Left lung (tissue), 10 donors: Measurements from ENCODE around the gene FRS2. TPM values are rescaled to one million over a fixed set of nuclear protein-coding genes. Genes with fewer than 3 reads are reported as not detected.

ENCODE experiments used
- ATAC-seq: fragments of 200-7000 bp; cut with Tn5 transposase; one replicate; pipeline ENCODE4 v1.9.1; 2020; ENCODE audit warnings: moderate library complexity
- DNase-seq, 4 donors: peaks; one replicate each; pipeline ENCODE4 v3.0.0-alpha.2; 2013 to 2020
- H3K27ac ChIP-seq, 2 donors: fragments of 200-600 bp; sonication (generic) in 1 of 2; one replicate each; pipeline versions ENCODE4 v1.5.0 to v1.8.0; 2020 to 2021
- H3K27me3 ChIP-seq, 2 donors: fragments of 200-600 bp; sonication (generic) in 1 of 2; one replicate each; pipeline versions ENCODE4 v1.5.0 to v1.8.0; 2020 to 2021
- H3K36me3 ChIP-seq, 2 donors: fragments of 200-600 bp; sonication (generic) in 1 of 2; one replicate each; pipeline versions ENCODE4 v1.5.0 to v1.8.0; 2020 to 2021
- H3K4me1 ChIP-seq, 2 donors: fragments of 200-600 bp; one replicate each; pipeline ENCODE4 v1.8.0; 2021
- H3K4me3 ChIP-seq, 2 donors: fragments of 200-600 bp; sonication (generic) in 1 of 2; one replicate each; pipeline versions ENCODE4 v1.5.0 to v1.8.0; 2020 to 2021; ENCODE audit warnings: mild to moderate bottlenecking in 1 of 2
- H3K9me3 ChIP-seq, 2 donors: fragments of 200-600 bp; sonication (generic) in 1 of 2; one replicate each; pipeline versions ENCODE4 v1.5.0 to v1.8.0; 2020 to 2021
- intact Hi-C, 2 donors: fragments of 100-400 bp; cut with DNase I; formaldehyde crosslinking; loops; one replicate each; pipeline versions ENCODE4 v1.11.2 to v1.14.2; 2022
- polyA plus RNA-seq, 6 donors: library from polyadenylated mRNA; unstranded; fragments of 120-200 nt; gene quantifications; one replicate each; pipeline ENCODE4 v1.2.1, GENCODE V29; 2013; ENCODE audit not compliant: insufficient read length in 6 of 6
- total RNA-seq, 2 donors: library from RNA; stranded (reverse); fragmentation: NEBNext Ultra II Directional; extraction: Animal tissue kit (Norgen Biotek cat#: 25700); gene quantifications; one replicate each; pipeline ENCODE4 v1.2.1, GENCODE V29; 2021
- TF ChIP-seq, protein P1 (sequence below), 2 donors: fragments of 200-600 bp; sonication (generic) in 1 of 2; IDR thresholded peaks; one replicate each; pipeline versions ENCODE4 v1.5.0 to v1.8.0; 2021; ENCODE audit warnings: antibody characterized with exemption in 2 of 2
- donor health status: DM: no; HTN: yes; CAD: no.
- donor health status: DM: no; HTN: no; CAD: no.

The FRS2 gene
- total and polyA plus RNA-seq, 8 donors, result 28.9 to 49.4 (median 43.6) TPM

DNA sequence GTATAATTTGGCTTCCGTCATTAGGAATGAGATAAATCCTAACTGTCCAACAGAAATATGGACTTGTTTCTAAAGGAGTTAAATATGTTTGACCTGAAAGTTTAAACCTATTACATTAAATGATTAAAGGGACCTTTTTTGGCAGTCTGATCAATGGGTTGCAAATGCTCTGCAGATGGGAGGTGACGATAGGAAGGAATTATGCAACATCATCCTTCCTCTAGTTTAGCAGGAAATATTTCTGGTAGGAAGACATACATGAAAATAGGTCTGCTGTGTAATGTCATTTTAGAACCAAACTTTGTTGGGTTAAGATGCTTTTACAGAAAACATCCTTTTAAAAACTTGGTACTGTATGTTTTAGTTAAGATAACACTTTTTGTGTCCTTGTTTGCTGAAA is 137.9 kb downstream of the FRS2 start:
- no peaks in the 10 kb centered on the region for H3K9me3 ChIP-seq
- TF ChIP-seq, protein P1, sequence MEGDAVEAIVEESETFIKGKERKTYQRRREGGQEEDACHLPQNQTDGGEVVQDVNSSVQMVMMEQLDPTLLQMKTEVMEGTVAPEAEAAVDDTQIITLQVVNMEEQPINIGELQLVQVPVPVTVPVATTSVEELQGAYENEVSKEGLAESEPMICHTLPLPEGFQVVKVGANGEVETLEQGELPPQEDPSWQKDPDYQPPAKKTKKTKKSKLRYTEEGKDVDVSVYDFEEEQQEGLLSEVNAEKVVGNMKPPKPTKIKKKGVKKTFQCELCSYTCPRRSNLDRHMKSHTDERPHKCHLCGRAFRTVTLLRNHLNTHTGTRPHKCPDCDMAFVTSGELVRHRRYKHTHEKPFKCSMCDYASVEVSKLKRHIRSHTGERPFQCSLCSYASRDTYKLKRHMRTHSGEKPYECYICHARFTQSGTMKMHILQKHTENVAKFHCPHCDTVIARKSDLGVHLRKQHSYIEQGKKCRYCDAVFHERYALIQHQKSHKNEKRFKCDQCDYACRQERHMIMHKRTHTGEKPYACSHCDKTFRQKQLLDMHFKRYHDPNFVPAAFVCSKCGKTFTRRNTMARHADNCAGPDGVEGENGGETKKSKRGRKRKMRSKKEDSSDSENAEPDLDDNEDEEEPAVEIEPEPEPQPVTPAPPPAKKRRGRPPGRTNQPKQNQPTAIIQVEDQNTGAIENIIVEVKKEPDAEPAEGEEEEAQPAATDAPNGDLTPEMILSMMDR (IDR thresholded peaks at IDR 0.05), result no peak
- H3K36me3 ChIP-seq, result peaks cover 0 to 6% of the 10 kb centered on the region in 2 donors
- DNase-seq (no peak), ATAC-seq (no peak)
- no peak overlapping the region for H3K4me3 ChIP-seq
- intact Hi-C loops, result no loop called here
- no peaks in the 10 kb centered on the region for H3K27me3 ChIP-seq
- no peak overlapping the region for H3K27ac ChIP-seq
- peaks cover 0 to 6% of the 10 kb centered on the region in 2 donors for H3K4me1 ChIP-seq

DNA sequence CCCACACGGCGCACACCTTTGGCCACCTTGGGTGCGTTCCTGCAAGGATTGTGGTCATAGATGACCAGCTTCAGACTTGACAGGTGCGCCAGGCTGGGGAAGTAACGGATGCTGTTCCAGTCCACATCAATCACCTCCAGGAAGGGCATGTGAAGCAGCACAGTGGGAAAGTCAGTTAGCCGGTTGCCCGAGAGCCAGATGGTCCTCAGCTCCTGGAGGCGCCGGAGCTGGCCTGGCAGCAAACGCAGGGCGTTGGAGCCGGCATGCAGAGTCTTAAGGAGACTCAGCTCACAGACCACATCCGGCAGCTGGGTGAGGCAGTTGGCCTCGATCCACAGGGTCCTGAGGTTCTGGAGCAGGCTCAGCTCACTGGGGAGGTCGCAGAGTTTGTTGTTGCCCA is 139.9 kb downstream of the FRS2 start:
- Histone ChIP-seq H3K4me1 (peaks cover 0 to 6% of the 10 kb centered on the region in 2 donors), H3K36me3 (no peaks in the 10 kb centered on the region), H3K27ac (no peak overlapping the region), H3K9me3 (no peaks in the 10 kb centered on the region), H3K4me3 (no peak overlapping the region), H3K27me3 (no peaks in the 10 kb centered on the region)
- ATAC-seq (no peak), DNase-seq (no peak)
- intact Hi-C loops, result no loop called here
- TF ChIP-seq, protein P1 (IDR thresholded peaks at IDR 0.05), result no peak

DNA sequence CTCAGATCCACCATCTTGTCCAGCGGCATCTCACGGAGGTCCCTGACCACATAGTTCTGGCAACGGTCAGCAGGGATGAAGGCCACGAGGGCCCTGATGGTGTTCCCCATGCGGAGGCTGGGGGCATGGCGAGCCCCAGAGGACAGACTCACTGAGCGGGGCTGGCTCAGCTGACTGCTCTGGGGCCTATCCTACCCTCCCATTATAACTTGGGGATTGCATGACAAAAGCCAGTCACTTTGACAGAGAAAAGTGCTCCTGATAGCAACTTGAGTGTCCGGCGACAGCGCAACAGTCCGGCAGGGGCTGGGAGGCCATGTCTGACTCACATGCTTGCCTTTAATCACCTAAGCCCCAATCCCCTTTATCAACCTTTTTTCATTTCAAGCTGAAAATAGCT is 140.5 kb downstream of the FRS2 start, which contains the start of gene LRRC10:
Gene LRRC10 (minus strand): TSS at position 179 of the 400 bp plus-strand sequence. CDS start 69 bp downstream, at position 110.
- TF ChIP-seq, protein P1 (IDR thresholded peaks at IDR 0.05), result no peak
- Histone ChIP-seq H3K4me3 (no peak within 1 kb of the TSS), H3K27me3 (no peaks in the 10 kb centered on the region), H3K4me1 (peaks cover 0 to 6% of the 10 kb centered on the region in 2 donors), H3K27ac (no peak within 1 kb of the TSS), H3K9me3 (no peaks in the 10 kb centered on the region), H3K36me3 (no peaks in the 10 kb centered on the region)
- intact Hi-C loops, result no loop called here
- DNase-seq (no peak), ATAC-seq (no peak)

DNA sequence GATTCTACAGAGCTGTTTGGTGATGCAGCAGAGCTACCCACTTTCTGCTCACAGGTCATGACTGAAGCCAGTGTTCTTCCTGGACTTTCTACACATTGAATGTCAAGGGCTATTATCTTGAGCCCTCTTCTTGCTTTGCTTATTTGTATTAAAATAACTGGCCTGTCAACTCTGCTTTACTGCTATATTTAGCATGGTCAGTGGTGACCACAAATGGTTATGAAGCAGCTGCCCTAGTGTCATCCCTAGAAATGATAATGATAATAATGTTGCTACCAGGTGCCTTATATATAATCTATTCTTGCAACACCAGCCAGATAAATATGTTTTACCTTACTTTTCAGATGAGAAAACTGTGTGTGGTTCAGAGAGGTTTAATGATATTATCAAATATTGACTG is 143.2 kb downstream of the FRS2 start:
- Histone ChIP-seq H3K4me3 (no peak overlapping the region), H3K36me3 (no peaks in the 10 kb centered on the region), H3K27me3 (no peaks in the 10 kb centered on the region), H3K4me1 (peaks cover 0 to under 1% of the 10 kb centered on the region in 2 donors), H3K27ac (no peak overlapping the region), H3K9me3 (no peaks in the 10 kb centered on the region)
- TF ChIP-seq, protein P1 (IDR thresholded peaks at IDR 0.05), result no peak
- intact Hi-C loops, result no loop called here
- ATAC-seq (no peak), DNase-seq (no peak)

DNA sequence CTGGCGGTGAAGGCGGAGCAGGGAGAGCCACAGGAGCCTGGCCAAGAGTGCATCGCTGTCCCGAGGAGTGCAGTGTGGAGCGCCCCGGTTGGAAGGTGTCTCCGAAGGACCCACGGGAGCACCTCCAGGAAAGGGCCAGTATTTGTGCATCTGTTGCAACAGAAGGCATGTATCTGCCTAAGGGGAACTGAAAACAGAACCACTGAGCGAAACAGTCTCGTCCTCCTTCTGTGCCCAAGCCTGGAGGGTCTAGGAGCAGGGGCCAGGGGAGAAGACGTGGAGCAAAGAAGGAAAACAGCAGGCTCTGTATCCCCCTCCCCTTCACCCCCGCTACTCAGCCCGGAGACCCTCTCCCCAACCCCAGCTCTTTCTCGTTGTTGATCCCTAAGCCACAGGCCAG is 145.8 kb downstream of the FRS2 start:
- ATAC-seq (no peak), DNase-seq (no peak)
- Histone ChIP-seq H3K36me3 (no peaks in the 10 kb centered on the region), H3K4me3 (no peak overlapping the region), H3K27ac (no peak overlapping the region), H3K4me1 (no peaks in the 10 kb centered on the region), H3K27me3 (no peaks in the 10 kb centered on the region), H3K9me3 (no peaks in the 10 kb centered on the region)
- TF ChIP-seq, protein P1 (IDR thresholded peaks at IDR 0.05), result no peak
- intact Hi-C loops, result no loop called here
